ENCODE measurements around the gene RYR3.

DNA sequence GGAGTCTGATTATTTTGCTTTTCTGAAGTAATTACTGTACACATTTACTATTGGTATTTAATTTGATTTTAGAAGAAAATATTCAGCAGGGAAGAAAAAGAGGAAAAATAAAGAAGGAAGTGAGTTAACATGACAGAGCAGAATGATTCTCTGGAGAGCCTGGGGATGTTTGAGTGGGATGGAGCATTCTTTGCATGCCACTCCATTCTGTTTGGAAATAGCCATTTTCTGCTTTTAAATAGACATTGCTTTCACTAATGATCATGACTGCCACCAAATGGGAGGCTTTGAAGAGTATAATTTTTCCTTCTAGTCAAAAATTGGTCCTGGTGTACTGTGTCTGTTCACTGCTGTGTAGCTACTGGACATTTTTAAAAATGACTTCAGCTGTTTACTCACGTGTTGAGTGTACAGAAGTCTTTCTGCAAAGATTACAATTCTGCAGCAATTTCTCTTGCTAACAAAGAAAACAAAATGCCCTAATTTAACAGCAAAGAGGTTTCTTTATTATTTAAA lies 196.1 kb downstream of the RYR3 start:
- TF ChIP-seq, protein P1, sequence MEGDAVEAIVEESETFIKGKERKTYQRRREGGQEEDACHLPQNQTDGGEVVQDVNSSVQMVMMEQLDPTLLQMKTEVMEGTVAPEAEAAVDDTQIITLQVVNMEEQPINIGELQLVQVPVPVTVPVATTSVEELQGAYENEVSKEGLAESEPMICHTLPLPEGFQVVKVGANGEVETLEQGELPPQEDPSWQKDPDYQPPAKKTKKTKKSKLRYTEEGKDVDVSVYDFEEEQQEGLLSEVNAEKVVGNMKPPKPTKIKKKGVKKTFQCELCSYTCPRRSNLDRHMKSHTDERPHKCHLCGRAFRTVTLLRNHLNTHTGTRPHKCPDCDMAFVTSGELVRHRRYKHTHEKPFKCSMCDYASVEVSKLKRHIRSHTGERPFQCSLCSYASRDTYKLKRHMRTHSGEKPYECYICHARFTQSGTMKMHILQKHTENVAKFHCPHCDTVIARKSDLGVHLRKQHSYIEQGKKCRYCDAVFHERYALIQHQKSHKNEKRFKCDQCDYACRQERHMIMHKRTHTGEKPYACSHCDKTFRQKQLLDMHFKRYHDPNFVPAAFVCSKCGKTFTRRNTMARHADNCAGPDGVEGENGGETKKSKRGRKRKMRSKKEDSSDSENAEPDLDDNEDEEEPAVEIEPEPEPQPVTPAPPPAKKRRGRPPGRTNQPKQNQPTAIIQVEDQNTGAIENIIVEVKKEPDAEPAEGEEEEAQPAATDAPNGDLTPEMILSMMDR (IDR thresholded peaks at IDR 0.05), result no peak
- no peak for TF ChIP-seq ZFX (IDR thresholded peaks at IDR 0.05; ENCODE audit: borderline replicate concordance)
